Stimulated activated CD8-positive, alpha-beta memory T cell treated with anti-CD3 and anti-CD28 coated beads, Interleukin-12 subunit alpha, Interleukin-12 subunit beta, amount 100 ng/mL, for 4 hours (primary cell): Measurements from ENCODE around the gene ITGA1.

Experiments used
- DNase-seq: peaks from one replicate; pipeline ENCODE4 v3.0.0-alpha.2; 2020; ENCODE audit warnings: low read depth

ITGA1 gene

DNA sequence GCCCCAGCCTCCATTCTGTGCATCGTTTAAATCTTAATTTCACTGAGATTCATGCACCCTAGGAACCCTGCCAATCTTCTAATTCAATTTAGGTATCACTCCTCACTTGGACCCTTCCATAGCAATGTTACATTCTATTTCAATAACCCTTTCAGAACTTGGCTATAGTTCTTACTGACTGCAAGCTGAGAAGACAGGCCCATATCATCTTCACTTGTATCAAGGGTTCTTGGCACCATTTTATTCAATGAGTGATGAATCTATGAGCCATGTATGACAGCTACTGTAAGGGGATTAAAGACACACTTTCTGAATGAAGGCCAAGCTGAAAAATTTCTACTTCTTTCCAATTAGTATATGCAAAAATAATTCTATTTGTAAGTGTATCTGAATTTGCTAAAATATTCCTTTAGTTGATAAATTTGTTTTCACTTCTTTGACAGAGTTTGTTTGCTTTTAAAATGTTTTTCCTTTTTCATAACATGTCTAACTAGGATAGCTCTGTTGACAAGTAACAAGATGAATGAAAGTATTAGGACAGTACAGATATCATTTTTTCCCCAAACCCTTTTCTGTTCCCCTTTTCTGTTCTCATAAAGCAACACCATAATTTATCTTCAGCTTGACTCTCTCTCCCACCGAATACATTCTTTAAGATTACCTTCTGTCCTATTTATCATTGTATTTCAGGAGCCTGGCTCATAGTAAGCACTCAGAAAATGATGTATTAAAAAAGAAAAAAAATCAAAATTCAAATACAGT lies 211.0 kb downstream of the ITGA1 start:
- DNase-seq = no peak

- no peak for DNase-seq
Measured at GRCh38 chr5:52999344-52999949, 211.7 kb downstream of the ITGA1 start.

GRCh38 chr5:53001541-53001940 lies 213.8 kb downstream of the ITGA1 start:
- DNase-seq = no peak

DNA sequence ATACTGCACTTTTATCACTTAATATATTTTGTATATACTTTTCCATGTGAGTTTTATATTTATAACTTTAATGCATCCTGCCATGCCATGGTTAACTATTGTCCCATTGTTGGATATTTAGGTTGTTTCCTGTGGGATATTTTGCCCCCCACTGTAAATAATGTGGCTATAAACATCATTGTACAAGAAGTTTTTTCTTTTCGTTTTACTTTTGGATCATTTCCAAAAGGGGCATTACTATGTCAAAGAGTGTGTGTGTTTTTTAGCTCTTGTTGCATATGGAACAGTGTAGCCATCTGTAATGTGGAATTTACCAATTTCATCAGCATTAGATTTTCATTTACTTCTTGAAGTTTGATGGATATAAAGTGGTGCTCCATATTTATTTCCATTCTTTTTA lies 214.8 kb downstream of the ITGA1 start:
- DNase-seq = no peak

DNA sequence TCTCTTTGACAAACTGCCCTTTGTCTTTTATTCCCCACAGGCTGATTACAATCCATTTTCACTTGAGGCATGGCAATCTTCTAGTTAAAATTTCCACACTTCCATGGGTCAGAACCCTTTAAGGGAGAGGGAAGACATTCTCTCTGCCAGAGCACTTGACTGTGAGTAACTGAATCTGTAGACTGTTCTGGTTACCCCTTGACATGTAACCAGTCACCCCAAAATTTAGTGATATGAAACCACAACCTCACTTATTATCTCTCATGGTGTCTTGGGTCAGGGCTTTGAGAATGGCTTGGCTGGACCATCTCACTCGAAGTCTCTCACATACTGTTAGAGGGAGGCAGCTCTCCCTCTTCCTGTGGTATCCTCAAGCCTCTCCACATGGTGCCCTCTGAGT lies 215.4 kb downstream of the ITGA1 start:
- DNase-seq = no peak

DNA sequence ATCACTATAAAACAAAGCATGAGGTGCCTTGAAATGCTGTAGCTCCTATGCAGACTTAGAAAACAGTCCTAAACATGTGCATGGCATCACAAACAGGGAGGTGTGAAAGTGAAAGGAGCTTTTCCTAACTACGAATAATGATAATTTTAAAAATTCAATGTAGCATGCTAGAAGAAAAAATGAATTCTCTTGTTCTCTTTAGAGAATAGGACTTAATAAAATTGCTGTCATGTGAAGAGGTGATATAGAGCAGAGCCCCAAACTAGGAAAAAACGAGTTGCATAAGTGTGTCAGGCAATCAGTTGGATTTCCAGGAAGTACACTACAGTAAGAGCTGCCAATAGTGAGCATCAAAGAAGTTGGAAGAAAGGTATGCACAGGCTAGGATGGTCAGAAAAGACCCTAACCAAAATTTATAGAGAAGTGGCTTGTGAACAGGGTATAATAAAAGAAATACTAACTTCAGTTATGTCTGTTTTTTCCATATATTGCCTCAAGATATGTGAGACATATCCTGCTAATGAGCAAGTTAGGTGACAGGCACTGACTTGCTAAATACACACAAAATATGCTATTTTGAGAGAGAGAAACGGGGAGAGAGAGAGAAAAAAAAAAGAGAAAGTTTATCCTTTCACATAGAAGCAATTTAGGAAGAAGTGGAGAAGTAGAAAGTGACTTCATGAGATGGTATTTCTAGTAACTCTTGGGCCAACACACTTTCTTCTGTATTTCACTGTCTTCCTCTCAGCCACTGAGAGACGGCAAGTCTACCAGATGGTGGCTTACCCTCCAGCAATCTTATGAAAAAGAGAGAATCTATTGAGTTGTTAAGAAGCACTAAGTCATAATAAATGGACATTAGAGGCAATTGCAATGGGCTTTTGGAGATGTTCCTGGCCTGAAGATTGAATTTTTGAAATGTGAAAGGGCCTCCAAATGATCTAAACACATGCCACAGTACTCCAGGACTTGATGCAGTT lies 219.5 kb downstream of the ITGA1 start:
- no peak for DNase-seq

DNA sequence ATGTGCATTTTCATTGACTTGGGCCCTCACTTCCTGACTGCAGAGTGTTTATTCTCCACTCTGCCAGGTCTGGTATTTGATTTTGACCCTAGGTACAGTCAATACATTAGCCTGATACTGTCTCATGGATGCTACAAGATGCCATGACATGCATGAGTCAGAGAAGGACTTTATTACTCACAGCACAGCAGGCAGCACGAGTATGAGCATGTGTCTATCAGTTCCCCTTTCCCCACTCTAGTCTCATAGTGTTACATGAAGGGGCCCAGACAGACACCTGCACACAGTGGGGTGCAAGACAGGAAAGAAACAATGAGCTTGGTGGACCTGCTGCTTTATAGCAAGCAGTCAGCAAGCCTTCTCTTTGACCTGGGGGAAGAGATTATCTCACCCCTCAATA lies 221.0 kb downstream of the ITGA1 start:
- no peak for DNase-seq
